HFFc6 (cell line): ENCODE measurements around the gene CXCL6. TPM values are rescaled to one million over a fixed set of nuclear protein-coding genes. Genes with fewer than 3 reads are reported as not detected.

Source experiments
- DNase-seq: peaks from one replicate; pipeline ENCODE4 v3.0.0-alpha.2; 2018
- H3K27ac Mint-ChIP-seq: 2 replicates; pipeline ENCODE4 v1.8.0; 2020; ENCODE audit warnings: mild to moderate bottlenecking, mixed read lengths
- H3K27me3 Mint-ChIP-seq: 2 replicates; pipeline ENCODE4 v1.8.0; 2021; ENCODE audit warnings: mild to moderate bottlenecking, moderate library complexity, mixed read lengths; ENCODE audit not compliant: insufficient read depth
- H3K36me3 Mint-ChIP-seq: 2 replicates; pipeline ENCODE4 v1.8.0; 2021; ENCODE audit warnings: low read depth, mixed read lengths
- H3K4me1 Mint-ChIP-seq: 2 replicates; pipeline ENCODE4 v1.8.0; 2020; ENCODE audit warnings: low read depth, mixed read lengths
- H3K4me3 Mint-ChIP-seq: 2 replicates; pipeline ENCODE4 v1.8.0; 2020; ENCODE audit warnings: mild to moderate bottlenecking, moderate library complexity, mixed read lengths
- H3K9me3 Mint-ChIP-seq: 2 replicates; pipeline ENCODE4 v1.8.0; 2020; ENCODE audit warnings: mild to moderate bottlenecking, mixed read lengths
- CTCF ChIP-seq: fragments of 200-600 bp; sonication (generic); IDR thresholded peaks from 2 replicates; pipeline ENCODE4 v1.5.0; 2021; ENCODE audit warnings: antibody characterized with exemption, mild to moderate bottlenecking
- total RNA-seq, 6 experiments: library from RNA; stranded (reverse); fragmentation: NEBNext Ultra II Directional; extraction: Animal tissue kit (Norgen Biotek cat#: 25700); gene quantifications; 2 replicates in 1 of 6; 3 replicates in 5 of 6; pipeline ENCODE4 v1.2.3, GENCODE V29; 2021

The CXCL6 gene
- total RNA-seq, 6 experiments from 2014 or later: 0.12 to 0.24 TPM; not detected in 4

GRCh38 chr4:73817341-73817740 is 19.1 kb upstream of the CXCL6 start:
- TF ChIP-seq CTCF: no peak
- H3K27me3 Mint-ChIP-seq: peaks cover 2% of the 10 kb centered on the region; the same call in 1 of the 2 replicates

DNA sequence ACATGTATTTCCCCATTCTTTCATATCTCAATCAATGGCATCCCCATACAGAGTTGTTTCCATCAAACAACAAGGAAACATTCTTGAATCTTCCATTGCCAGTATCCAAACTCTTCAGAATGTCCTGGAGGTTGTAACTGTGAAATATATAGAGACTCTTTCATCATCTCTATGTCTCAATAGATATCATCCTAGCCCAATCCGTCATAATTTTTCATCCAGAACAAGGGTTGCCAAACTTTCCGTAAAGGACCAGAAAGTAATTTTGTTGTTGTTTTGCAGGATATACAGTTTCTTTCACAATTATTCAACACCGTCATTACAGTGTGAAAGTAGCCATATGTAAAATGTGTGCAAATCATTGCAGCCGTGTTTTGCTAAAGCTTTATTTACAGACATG is 15.2 kb upstream of the CXCL6 start:
- Mint-ChIP-seq H3K27me3 (no peaks in the 10 kb centered on the region), H3K4me3 (no peak overlapping the region), H3K4me1 (peaks cover 27% of the 10 kb centered on the region), H3K9me3 (peaks cover 5% of the 10 kb centered on the region), H3K27ac (no peak overlapping the region), H3K36me3 (peaks cover 7% of the 10 kb centered on the region)
- DNase-seq: no peak
- no peak for TF ChIP-seq CTCF

More at GRCh38 chr4:73817341-73817740, 19.1 kb upstream of the CXCL6 start:
- Mint-ChIP-seq H3K9me3 (peaks cover 3% of the 10 kb centered on the region), H3K27ac (no peak overlapping the region), H3K4me1 (peaks cover 27% of the 10 kb centered on the region), H3K4me3 (no peak overlapping the region), H3K36me3 (peaks cover 5% of the 10 kb centered on the region)
- DNase-seq: no peak

- peaks cover 5% of the 10 kb centered on the region for H3K9me3 Mint-ChIP-seq
Measured at GRCh38 chr4:73822389-73822788, 14.1 kb upstream of the CXCL6 start.

DNA sequence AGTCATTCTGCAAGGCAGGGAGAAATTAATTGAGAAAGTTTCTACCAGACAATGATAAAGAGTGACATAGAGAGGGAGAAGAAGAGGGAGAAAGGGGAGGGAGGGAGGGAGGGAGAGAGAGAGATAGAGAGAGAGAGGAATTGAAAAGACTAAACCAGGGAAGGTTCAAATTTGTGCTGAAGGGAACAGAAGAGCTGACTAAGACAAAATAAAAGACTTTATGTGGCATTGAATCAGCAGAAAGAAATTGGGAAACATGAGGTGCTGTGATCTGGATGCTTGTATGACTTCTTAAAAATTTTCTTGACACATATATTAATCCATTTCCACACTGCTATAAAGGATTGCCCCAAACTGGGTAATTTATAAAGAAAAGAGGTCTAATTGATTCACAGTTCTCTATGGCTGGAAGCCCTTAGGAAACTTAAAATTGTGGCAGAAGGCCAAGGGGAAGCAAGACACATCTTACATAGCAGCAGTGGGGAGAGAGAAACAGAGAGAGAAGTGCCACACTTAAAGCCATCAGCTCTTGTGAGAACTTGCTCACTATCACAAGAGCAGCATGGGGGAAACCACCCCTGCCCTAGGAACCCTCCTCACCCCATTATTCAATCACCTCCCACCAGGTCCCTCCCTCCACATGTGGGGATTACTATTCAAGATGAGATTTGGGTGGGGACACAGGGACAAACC is 13.5 kb upstream of the CXCL6 start:
- Mint-ChIP-seq H3K36me3 (peaks cover 14% of the 10 kb centered on the region), H3K27me3 (no peaks in the 10 kb centered on the region), H3K27ac (no peak overlapping the region), H3K9me3 (peaks cover 5% of the 10 kb centered on the region), H3K4me1 (peaks cover 14% of the 10 kb centered on the region), H3K4me3 (no peak overlapping the region)
- TF ChIP-seq CTCF: no peak
- no peak for DNase-seq

More at GRCh38 chr4:73822389-73822788, 14.1 kb upstream of the CXCL6 start:
- no peak for DNase-seq
- Mint-ChIP-seq H3K4me3 (no peak overlapping the region), H3K36me3 (peaks cover 11% of the 10 kb centered on the region), H3K27me3 (no peaks in the 10 kb centered on the region), H3K4me1 (peaks cover 17% of the 10 kb centered on the region), H3K27ac (no peak overlapping the region)
- TF ChIP-seq CTCF: no peak

DNA sequence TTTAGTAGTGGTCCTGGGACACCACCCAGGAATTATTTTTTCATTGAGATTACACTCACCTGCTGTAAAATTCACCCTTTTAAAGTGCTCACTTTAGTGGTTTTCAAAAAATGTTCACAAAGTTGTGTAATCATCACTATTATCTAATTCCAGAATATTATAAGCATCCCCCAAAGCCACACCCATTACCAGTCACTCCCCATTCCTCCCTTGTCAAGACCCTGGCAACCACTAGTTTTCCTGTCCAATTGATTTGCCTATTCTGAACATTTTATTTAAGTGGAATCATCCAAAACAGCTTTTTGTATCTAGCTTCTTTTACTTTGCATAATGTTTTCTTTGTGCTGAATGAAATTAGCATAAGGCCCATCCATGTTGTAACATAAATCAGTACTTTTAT is 12.7 kb upstream of the CXCL6 start:
- H3K4me3 Mint-ChIP-seq: no peak overlapping the region
- H3K27me3 Mint-ChIP-seq: no peaks in the 10 kb centered on the region
- H3K9me3 Mint-ChIP-seq: peaks cover 5% of the 10 kb centered on the region
- H3K36me3 Mint-ChIP-seq: peaks cover 14% of the 10 kb centered on the region
- TF ChIP-seq CTCF: no peak
- H3K4me1 Mint-ChIP-seq: peaks cover 15% of the 10 kb centered on the region
- no peak for DNase-seq
- no peak overlapping the region for H3K27ac Mint-ChIP-seq
